HG02623 (cell line): ENCODE results near the gene SAMD4A.

Experiments
- ATAC-seq: cut with Tn5 transposase; IDR thresholded peaks from one replicate; pipeline ENCODE4 v1.9.1; 2021; ENCODE audit warnings: moderate library complexity; ENCODE audit not compliant: unreplicated experiment

Gene SAMD4A

DNA sequence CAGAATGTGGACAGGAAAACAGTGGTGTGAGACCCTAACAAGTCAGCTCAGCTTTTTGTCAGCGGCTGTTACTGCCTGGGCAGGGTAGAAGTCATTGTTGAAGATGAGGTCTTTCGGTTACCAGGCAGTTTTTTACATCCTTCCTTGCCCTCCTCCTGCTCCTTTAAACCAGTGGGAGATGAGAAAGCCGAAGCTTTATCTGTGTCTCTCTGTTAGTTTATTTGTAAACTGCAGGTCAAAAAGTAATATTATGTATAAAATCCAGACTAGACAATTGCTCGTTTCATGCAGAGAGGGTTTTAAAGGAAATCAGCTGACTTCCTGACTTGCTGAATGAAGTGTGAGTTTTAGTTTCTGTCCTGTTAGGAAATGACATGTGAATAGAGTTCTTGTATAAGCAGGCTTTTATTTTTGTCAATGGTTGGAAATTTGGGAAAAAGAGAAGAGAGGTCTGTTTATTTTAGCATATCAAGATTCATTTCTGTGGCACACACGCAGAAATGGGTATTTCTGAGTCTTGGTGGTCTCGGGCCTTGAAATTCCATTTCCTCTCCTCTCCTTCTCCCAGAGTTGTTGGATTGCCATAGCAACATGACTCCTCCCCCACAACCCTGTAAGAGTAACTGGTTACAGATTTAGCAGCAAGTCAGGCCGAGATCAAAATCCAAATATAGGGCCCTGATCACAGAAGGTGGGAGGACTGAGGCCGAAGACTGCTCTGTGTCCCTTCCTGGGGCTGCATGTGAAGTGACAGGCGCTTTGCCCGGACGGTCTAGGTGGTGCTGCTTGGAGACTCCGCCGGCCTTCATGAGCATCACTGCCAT lies 60.8 kb downstream of the SAMD4A start:
- ATAC-seq: peak; percentile 68

GRCh38 chr14:54629183-54629582 lies 62.3 kb downstream of the SAMD4A start:
- ATAC-seq: no peak

- ATAC-seq: no peak
Observed at GRCh38 chr14:54629635-54630360, 62.9 kb downstream of the SAMD4A start.

- no peak for ATAC-seq
Observed at GRCh38 chr14:54631016-54631415, 64.1 kb downstream of the SAMD4A start.

DNA sequence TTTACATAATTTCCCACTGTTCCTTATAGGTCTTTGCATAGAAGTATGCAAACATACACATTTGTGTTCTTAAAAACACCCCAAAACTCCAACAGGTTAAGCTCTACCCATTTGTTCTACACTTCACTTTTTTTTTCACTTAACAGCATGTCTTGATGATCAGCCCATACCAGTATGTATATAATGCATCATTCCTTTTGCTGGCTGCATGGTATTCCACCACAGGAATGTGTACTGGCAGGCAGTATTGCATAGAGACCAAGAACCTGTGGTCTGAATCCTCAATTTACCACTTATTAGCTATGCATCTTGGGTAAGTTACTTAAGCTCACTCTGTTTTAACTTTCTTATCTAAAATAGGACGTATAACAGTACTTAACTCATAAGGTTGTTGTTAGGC lies 65.5 kb downstream of the SAMD4A start:
- no peak for ATAC-seq

GRCh38 chr14:54633076-54633475 lies 66.1 kb downstream of the SAMD4A start:
- ATAC-seq: no peak

DNA sequence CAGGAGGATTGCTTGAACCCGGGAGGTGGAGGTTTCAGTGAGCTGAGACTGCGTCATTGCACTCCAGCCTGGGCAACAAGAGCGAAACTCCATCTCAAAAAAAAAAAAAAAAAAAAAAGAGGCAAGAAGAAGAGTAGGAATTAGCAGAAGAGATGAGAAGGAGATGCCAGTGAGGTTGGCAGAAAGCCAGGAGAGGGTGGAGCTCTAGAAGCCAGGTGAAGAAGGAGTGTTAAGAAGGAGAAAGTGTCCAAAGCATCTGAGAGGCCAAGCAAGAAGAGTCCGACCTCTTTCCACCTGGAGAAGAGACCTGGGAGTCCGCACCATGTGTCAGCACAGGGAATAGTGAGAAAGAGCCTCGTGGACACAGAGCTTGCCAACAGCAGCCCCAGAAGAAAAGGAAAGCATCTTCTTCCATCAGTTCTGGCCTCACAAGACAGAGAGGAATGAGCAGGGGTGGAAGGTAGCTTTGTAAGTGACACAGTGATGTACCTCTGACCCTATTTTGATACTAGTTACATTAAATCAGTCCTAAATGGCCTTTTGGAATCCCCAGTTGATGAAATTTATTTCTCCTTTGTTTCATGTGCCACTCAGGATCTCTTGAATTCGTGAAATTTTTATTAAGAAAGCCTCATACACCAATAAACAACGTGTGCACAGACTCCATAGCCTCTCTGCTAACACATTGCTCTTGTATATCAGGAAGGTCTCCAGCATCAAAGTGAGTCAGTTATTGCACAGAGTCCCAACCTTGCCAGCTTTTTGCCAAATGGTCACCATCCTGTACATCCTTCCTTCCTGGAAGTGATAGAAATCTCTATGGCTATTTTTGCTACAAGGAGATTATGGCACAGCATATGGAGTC lies 70.6 kb downstream of the SAMD4A start:
- no peak for ATAC-seq

DNA sequence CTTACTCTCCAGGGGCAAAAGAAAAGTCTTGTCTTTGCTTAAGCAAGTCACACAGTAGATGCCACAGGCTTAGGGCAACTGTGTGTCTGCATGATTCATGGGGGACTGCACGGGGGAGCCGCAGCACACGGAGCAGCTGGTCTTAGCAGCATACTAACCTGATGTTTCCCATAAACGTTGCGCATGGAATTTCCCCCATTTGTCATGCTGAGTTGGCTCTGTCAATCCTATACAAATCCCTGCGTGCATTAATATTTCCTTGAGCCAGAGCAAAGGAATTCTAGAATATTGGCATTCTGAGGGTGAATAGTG lies 71.2 kb downstream of the SAMD4A start:
- no peak for ATAC-seq

GRCh38 chr14:54639611-54640010 lies 72.7 kb downstream of the SAMD4A start:
- no peak for ATAC-seq

- no peak for ATAC-seq
Observed at GRCh38 chr14:54640506-54640905, 73.6 kb downstream of the SAMD4A start.

DNA sequence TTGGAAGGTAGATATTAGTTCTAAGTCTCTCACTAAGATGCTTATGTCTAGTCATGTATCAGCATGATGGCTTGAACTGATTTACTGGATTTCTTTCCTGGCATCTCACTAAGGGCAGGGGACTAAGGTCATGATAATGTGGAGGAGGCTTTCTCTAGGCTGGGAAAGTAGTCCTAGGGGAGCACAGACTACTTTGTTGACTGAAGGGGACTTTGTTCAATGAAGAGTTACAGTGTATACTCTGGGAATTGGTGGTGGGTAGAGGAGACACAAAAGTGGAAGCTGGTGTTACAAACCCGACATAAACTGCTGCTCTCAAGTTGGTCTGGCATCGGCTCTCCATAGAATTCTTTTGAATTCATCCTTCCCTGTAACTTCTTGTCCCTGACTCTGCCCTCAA lies 75.2 kb downstream of the SAMD4A start:
- no peak for ATAC-seq

GRCh38 chr14:54642801-54643695 lies 76.1 kb downstream of the SAMD4A start:
- ATAC-seq: no peak

DNA sequence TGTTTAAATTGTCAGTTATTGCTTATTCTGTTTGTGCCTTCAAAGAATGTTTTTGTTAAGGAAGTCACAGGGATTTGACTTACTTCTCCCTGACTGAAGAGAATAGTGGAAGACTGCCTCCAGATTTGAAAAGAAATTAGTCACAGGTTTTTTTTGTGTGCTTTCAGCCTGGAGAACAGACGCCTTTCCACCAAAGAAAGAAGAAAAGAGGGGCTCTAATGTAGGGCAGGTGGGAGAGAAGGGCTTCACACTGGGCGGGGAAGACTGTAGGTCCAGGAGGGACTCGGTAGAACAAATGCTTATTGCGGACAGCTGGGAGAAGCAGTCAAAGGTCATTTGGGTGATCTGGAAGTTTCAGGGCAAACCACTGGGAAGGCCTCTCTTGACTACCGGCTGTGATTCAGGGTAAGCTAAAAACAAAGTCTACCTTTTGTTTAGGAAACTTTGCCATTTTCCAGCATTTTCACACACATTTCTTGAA lies 76.8 kb downstream of the SAMD4A start:
- ATAC-seq: no peak

DNA sequence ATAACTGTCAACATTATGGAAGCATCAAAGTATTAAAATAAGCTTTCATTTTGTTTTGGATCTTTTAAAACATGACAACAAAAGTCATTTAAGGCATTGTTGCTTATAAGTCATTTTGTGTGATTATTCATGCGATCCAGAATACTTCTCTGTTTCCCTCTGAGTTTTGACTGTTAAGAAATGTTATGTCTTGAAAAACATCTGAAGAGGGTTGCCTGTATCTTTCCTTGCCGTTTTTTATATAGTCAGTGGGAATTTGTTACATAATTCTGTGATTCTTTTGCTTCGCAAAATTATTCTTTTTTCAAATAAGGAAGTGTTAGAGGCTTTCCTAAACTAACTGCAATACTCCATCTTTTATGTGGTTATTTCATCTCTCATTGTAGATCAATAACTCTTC lies 78.7 kb downstream of the SAMD4A start:
- ATAC-seq: no peak

- no peak for ATAC-seq
Observed at GRCh38 chr14:54646626-54647025, 79.7 kb downstream of the SAMD4A start.

- no peak for ATAC-seq
Observed at GRCh38 chr14:54647378-54647777, 80.5 kb downstream of the SAMD4A start.

GRCh38 chr14:54649056-54649455 lies 82.1 kb downstream of the SAMD4A start:
- ATAC-seq: no peak

GRCh38 chr14:54650331-54650958 lies 83.5 kb downstream of the SAMD4A start:
- ATAC-seq: no peak

GRCh38 chr14:54650959-54651351 lies 84.0 kb downstream of the SAMD4A start:
- no peak for ATAC-seq

DNA sequence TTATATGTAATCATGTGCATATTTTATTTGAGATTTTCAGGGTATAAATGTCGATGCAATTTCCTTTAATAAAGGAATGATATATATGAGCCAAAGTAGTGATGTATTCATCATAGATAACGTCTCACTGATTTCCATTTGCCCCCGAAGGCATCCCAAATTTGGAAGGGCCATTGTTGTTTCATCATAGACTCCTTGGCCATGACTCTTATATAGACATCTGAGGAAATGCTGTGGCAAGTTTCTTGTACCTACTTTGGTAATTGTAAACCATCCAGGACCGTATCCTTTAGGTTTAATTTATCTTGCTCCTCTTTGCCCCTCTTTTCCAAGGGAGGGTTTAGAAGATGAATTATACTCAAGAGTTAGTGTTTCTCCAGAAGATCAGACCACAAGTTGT lies 84.7 kb downstream of the SAMD4A start:
- ATAC-seq: no peak
